Measurements from ENCODE around the gene FAM78A.

FAM78A gene

GRCh38 chr9:131276094-131276888, at the start of gene FAM78A:
Gene FAM78A (minus strand): TSS chr9:131276510. CDS start chr9:131276179, 331 bp downstream.
- no peak for DNase-seq

GRCh38 chr9:131324736-131325679, 48.7 kb upstream of the FAM78A start:
- no peak for DNase-seq

GRCh38 chr9:131323629-131324028, 47.3 kb upstream of the FAM78A start:
- DNase-seq = no peak

GRCh38 chr9:131320031-131320685, 43.8 kb upstream of the FAM78A start:
- DNase-seq = peak; percentile 15

GRCh38 chr9:131319486-131319885, 43.2 kb upstream of the FAM78A start:
- DNase-seq = no peak

- no peak for DNase-seq
These were observed 42.1 kb upstream of the FAM78A start for GRCh38 chr9:131318231-131319085.

GRCh38 chr9:131312822-131313770, 36.8 kb upstream of the FAM78A start:
- no peak for DNase-seq

GRCh38 chr9:131312246-131312645, 35.9 kb upstream of the FAM78A start:
- DNase-seq = no peak

- DNase-seq = no peak
These were observed 34.7 kb upstream of the FAM78A start for GRCh38 chr9:131310833-131311554.

- DNase-seq = no peak
These were observed 33.4 kb upstream of the FAM78A start for GRCh38 chr9:131309530-131310276.

GRCh38 chr9:131308906-131309529, 32.7 kb upstream of the FAM78A start:
- no peak for DNase-seq

- no peak for DNase-seq
These were observed 32.1 kb upstream of the FAM78A start for GRCh38 chr9:131308452-131308851.

GRCh38 chr9:131307974-131308373, 31.7 kb upstream of the FAM78A start:
- DNase-seq = no peak

- no peak for DNase-seq
These were observed 30.2 kb upstream of the FAM78A start for GRCh38 chr9:131306397-131307004.

- DNase-seq = no peak
These were observed 28.5 kb upstream of the FAM78A start for GRCh38 chr9:131304676-131305355.

GRCh38 chr9:131303381-131304321, 27.3 kb upstream of the FAM78A start:
- no peak for DNase-seq
